ENCODE results near the gene LUZP2.

The LUZP2 gene

DNA sequence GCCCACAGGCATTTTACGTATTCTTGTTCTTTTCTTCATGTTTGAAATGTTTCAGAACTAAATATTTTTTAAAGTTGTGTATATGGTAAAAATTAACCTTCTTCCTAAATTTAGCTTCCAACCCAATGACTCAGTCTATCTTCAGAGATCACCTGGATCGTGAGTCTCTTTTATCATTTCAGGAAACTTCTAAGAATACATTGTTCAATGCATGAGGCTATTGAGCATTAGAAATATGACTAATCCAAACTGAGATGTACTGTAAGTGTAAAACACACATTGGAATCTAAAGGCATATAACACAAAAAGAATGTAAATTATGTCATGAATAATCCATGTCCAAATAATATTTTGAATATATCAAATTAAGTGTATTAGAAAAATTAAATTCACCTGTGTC lies 265.2 kb downstream of the LUZP2 start:
- no peak for DNase-seq (ENCODE audit: low read depth)
- no peak overlapping the region for H3K4me3 ChIP-seq (ENCODE audit: low read length)
- TF ChIP-seq, protein P1, sequence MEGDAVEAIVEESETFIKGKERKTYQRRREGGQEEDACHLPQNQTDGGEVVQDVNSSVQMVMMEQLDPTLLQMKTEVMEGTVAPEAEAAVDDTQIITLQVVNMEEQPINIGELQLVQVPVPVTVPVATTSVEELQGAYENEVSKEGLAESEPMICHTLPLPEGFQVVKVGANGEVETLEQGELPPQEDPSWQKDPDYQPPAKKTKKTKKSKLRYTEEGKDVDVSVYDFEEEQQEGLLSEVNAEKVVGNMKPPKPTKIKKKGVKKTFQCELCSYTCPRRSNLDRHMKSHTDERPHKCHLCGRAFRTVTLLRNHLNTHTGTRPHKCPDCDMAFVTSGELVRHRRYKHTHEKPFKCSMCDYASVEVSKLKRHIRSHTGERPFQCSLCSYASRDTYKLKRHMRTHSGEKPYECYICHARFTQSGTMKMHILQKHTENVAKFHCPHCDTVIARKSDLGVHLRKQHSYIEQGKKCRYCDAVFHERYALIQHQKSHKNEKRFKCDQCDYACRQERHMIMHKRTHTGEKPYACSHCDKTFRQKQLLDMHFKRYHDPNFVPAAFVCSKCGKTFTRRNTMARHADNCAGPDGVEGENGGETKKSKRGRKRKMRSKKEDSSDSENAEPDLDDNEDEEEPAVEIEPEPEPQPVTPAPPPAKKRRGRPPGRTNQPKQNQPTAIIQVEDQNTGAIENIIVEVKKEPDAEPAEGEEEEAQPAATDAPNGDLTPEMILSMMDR (conservative IDR thresholded peaks at IDR 0.05; ENCODE audit: low read depth, low read length), result no peak

DNA sequence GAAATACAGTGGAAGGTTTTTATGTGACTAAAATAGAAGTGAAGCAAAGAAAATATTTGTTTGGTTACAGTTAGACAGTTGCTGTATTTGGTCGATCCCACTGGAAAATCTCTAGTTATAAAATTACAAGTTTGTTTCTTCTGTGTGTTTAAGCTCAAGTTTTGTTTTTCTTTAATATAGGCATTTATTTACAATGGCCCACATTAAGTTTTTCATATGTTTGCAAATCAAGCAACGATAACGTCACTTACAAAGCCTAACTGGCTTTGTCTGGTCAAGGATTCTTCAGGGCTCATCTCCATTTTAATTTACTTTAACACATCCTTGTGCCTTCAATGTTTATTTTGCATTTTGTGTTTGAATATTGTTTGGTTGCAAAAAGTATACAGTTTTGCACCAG lies 270.6 kb downstream of the LUZP2 start:
- H3K4me3 ChIP-seq (ENCODE audit: low read length), result no peak overlapping the region
- TF ChIP-seq, protein P1 (conservative IDR thresholded peaks at IDR 0.05; ENCODE audit: low read depth, low read length), result no peak
- no peak for DNase-seq (ENCODE audit: low read depth)

DNA sequence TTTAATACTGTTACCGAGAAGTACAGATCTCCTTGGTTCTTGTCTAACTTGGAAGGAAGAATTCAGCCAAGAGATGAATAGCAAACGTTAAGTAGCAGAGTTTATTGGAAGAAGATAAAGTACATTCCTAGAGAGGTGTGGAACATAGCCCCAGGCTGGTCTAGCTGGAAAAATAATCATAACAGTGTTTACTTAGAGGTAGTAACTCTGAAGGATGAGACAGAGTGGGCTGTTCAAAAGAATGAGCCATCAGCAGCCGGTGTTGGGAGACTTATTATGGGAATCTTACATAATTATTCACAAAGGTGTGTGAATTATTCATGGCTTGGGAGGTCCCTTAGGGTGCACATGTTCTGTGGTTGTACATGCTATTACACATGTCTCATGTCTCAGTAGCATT lies 276.5 kb downstream of the LUZP2 start:
- TF ChIP-seq, protein P1 (conservative IDR thresholded peaks at IDR 0.05; ENCODE audit: low read depth, low read length), result no peak
- H3K4me3 ChIP-seq (ENCODE audit: low read length), result no peak overlapping the region
- DNase-seq (ENCODE audit: low read depth), result no peak

DNA sequence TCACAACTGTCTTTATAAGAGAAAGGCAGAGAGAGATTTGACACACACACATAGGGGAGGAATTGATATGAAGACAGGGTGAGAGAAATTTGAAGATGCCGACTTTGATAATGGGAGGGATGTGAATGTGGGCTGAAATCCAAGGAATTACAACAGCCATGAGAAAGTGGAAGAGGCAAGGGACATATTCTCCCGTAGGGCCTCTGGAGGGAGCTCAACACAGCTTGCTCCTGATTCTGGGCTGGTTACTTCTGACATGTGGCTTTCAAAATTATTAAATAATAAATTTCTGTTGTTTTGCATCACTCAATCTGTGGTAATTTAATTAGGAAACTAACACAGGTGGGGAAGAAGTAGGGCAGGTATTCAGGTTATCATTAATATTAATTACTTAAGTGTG lies 282.9 kb downstream of the LUZP2 start:
- no peak overlapping the region for H3K4me3 ChIP-seq (ENCODE audit: low read length)
- TF ChIP-seq, protein P1 (conservative IDR thresholded peaks at IDR 0.05; ENCODE audit: low read depth, low read length), result peak; percentile 54
- DNase-seq (ENCODE audit: low read depth), result no peak

DNA sequence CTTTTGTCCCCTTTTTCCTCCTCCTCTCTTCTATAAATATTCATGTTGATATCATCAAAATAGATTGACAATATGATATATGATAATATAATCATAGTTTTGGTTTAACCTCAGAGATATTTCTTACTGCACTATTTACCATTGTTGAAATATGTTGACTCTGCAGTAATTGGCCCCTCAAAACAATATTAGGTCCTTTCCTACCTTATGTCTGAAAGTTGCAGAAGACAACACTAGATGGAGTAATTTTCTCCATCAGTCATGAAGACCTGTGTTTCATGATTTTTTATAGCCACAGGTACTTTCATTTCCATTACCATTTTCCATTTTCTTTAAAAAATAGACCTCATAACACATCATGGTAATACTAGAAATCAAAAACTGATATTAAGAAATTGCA lies 284.4 kb downstream of the LUZP2 start:
- no peak overlapping the region for H3K4me3 ChIP-seq (ENCODE audit: low read length)
- TF ChIP-seq, protein P1 (conservative IDR thresholded peaks at IDR 0.05; ENCODE audit: low read depth, low read length), result peak; percentile 35
- no peak for DNase-seq (ENCODE audit: low read depth)

DNA sequence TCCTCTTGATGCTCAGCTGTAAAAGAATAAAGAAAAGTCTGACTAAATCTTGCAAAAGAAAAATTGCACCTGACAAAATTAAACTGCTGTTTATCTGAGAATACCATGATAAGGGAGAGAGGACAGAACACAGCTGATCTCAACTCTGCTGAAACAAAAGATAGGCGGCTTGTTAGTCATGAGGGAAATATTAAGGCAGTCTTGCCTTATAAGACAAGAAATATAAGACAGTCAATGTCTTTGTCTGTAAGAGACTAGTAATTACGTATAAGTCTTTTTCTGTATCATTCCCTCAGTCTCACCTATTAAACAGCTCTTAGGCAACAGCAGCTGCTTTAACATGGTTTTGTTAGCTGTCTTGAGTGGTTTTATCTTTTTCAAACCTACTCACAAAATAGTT lies 296.6 kb downstream of the LUZP2 start:
- H3K4me3 ChIP-seq (ENCODE audit: low read length), result no peak overlapping the region
- TF ChIP-seq, protein P1 (conservative IDR thresholded peaks at IDR 0.05; ENCODE audit: low read depth, low read length), result no peak
- DNase-seq (ENCODE audit: low read depth), result no peak

DNA sequence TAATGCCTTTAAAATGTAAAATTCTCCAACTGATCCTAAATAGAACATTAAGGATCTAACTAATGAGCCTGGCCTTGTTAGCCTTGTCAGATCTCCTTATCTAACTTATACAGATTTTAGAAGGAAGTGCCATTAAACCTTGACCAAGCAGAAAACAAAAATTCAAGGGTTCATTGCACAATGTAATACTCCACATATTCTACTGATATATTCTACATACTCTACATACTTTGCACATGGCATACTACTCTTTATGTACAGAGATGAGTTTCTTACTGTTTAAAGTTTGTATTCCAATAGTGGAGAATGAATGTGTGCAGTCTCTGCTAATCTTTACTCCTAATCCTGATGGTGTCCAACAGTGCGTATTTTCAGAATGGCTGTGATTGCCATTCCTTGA lies 297.2 kb downstream of the LUZP2 start:
- TF ChIP-seq, protein P1 (conservative IDR thresholded peaks at IDR 0.05; ENCODE audit: low read depth, low read length), result no peak
- H3K4me3 ChIP-seq (ENCODE audit: low read length), result no peak overlapping the region

More for the DNA sequence above, 297.2 kb downstream of the LUZP2 start:
- no peak for DNase-seq (ENCODE audit: low read depth)

Data from retinal pigment epithelial cell (primary cell).